Fibroblast of the aortic adventitia (primary cell): ENCODE results near the gene PLEKHS1. TPM values are rescaled to one million over a fixed set of nuclear protein-coding genes. Genes with fewer than 3 reads are reported as not detected.

Experiments used
- small RNA-seq: library from RNA; depleted of rRNA; stranded (forward); fragments of <200 nt; gene quantifications from one replicate; pipeline ENCODE3, GENCODE V24; 2012
- total RNA-seq: library from RNA; depleted of rRNA; stranded (reverse); fragments of >200 nt; gene quantifications from 2 replicates; pipeline ENCODE4 v1.2.3, GENCODE V29; 2012; ENCODE audit warnings: low replicate concordance

The PLEKHS1 gene
- total RNA-seq, 1 donor = not detected

Small RNA genes within 50 kb of the gene (small RNA-seq; reads per million reads assigned to genes)
- gene RF00560 = not detected

Other genes with a start within 250 kb of the PLEKHS1 start
- gene HABP2, start 198.6 kb upstream of the PLEKHS1 start, total RNA-seq = not detected in 2 replicates
- under 0.01 TPM in 1 of 2 replicates, not detected in the other for gene NRAP, start 87.6 kb upstream of the PLEKHS1 start, total RNA-seq
- 8.1 and 19.8 TPM in 2 replicates for gene CASP7, start 71.8 kb upstream of the PLEKHS1 start, total RNA-seq
- 1.2 and 10.9 TPM in 2 replicates for gene DCLRE1A, start 102.4 kb downstream of the PLEKHS1 start, total RNA-seq
- 7.0 and 26.3 TPM in 2 replicates for gene NHLRC2, start 103.0 kb downstream of the PLEKHS1 start, total RNA-seq